WI38 (cell line): ENCODE data around the gene DTX2.
"Not testable (repeated sequence)": the region's sequence is repeated elsewhere in the genome, so short reads cannot be mapped to it uniquely, and the experiment has no call there.

Experiments used
- H3K4me3 ChIP-seq: 2 replicates; pipeline ENCODE4 v1.5.1; 2011; ENCODE audit warnings: low read depth, mild to moderate bottlenecking, control low read depth, low read length
- CTCF ChIP-seq: IDR thresholded peaks from 2 replicates; pipeline ENCODE4 v1.5.1; 2012; ENCODE audit warnings: low read depth, mild to moderate bottlenecking, control low read depth, low read length

DTX2 gene

GRCh38 chr7:76514926-76515771 lies 53.6 kb downstream of the DTX2 start:
- no peak overlapping the region for H3K4me3 ChIP-seq
- no peak for TF ChIP-seq CTCF

- TF ChIP-seq CTCF, result no peak; the same call in none of the 2 replicates
- H3K4me3 ChIP-seq, result no peak overlapping the region
These were observed 54.5 kb downstream of the DTX2 start for GRCh38 chr7:76515999-76516443.

GRCh38 chr7:76516932-76517331 lies 55.4 kb downstream of the DTX2 start:
- not testable (repeated sequence) for H3K4me3 ChIP-seq

- not testable (repeated sequence) for H3K4me3 ChIP-seq
These were observed 64.7 kb downstream of the DTX2 start for GRCh38 chr7:76526183-76526582.

GRCh38 chr7:76531643-76532042 lies 70.1 kb downstream of the DTX2 start:
- H3K4me3 ChIP-seq, result not testable (repeated sequence)

- not testable (repeated sequence) for H3K4me3 ChIP-seq
These were observed 81.7 kb downstream of the DTX2 start, which contains the start of gene SPDYE16 for GRCh38 chr7:76543197-76543596. Gene SPDYE16 (minus strand): TSS chr7:76543297. CDS start chr7:76541459, 1,838 bp downstream.

- H3K4me3 ChIP-seq, result peak overlapping the region; percentile 73
These were observed 87.7 kb downstream of the DTX2 start for GRCh38 chr7:76549025-76549854.

GRCh38 chr7:76549855-76550248 lies 88.3 kb downstream of the DTX2 start:
- peak overlapping the region; percentile 73 for H3K4me3 ChIP-seq

- H3K4me3 ChIP-seq, result not testable (repeated sequence)
These were observed 90.5 kb downstream of the DTX2 start for GRCh38 chr7:76551992-76552391.
